Activated CD8-positive, alpha-beta memory T cell treated with anti-CD3 and anti-CD28 coated beads for 24 hours (primary cell): ENCODE data around the gene CUEDC2.

Experiments used
- DNase-seq: peaks from one replicate; pipeline ENCODE4 v3.0.0-alpha.2; 2020

Gene CUEDC2

GRCh38 chr10:102408728-102409603, 23.4 kb downstream of the CUEDC2 start:
- DNase-seq: peak; percentile 88

GRCh38 chr10:102408131-102408727, 24.1 kb downstream of the CUEDC2 start:
- peak; percentile 61 for DNase-seq

GRCh38 chr10:102407425-102408130, 24.8 kb downstream of the CUEDC2 start:
- DNase-seq: peak; percentile 58

GRCh38 chr10:102406815-102407214, 25.6 kb downstream of the CUEDC2 start:
- no peak for DNase-seq

GRCh38 chr10:102405632-102406031, 26.7 kb downstream of the CUEDC2 start:
- peak; percentile 58 for DNase-seq

- no peak for DNase-seq
These were observed 27.2 kb downstream of the CUEDC2 start for GRCh38 chr10:102405108-102405571.

- peak; percentile 60 for DNase-seq
These were observed 27.8 kb downstream of the CUEDC2 start for GRCh38 chr10:102404361-102405107.

GRCh38 chr10:102403115-102403514, 29.3 kb downstream of the CUEDC2 start:
- peak; percentile 59 for DNase-seq

GRCh38 chr10:102402512-102402896, 29.9 kb downstream of the CUEDC2 start:
- peak; percentile 58 for DNase-seq

GRCh38 chr10:102401735-102402511, 30.5 kb downstream of the CUEDC2 start:
- no peak for DNase-seq

- DNase-seq: no peak
These were observed 31.1 kb downstream of the CUEDC2 start for GRCh38 chr10:102401342-102401654.

GRCh38 chr10:102400598-102401341, 31.6 kb downstream of the CUEDC2 start:
- no peak for DNase-seq

- no peak for DNase-seq
These were observed 32.3 kb downstream of the CUEDC2 start for GRCh38 chr10:102400076-102400475.

- DNase-seq: peak; percentile 93
These were observed 33.0 kb downstream of the CUEDC2 start for GRCh38 chr10:102399217-102400021.

GRCh38 chr10:102398172-102399020, 34.0 kb downstream of the CUEDC2 start:
- no peak for DNase-seq

GRCh38 chr10:102397222-102398171, 34.9 kb downstream of the CUEDC2 start:
- no peak for DNase-seq

GRCh38 chr10:102396730-102397151, 35.6 kb downstream of the CUEDC2 start:
- DNase-seq: no peak

GRCh38 chr10:102396317-102396650, 36.1 kb downstream of the CUEDC2 start:
- DNase-seq: peak; percentile 65
